ENCODE data around the gene JTB.

Gene JTB

GRCh38 chr1:153953859-153954365, 23.6 kb downstream of the JTB start:
- no peak for DNase-seq (ENCODE audit: low read depth)

- no peak for DNase-seq (ENCODE audit: low read depth)
Measured at GRCh38 chr1:153951801-153952200, 25.7 kb downstream of the JTB start.

GRCh38 chr1:153951183-153951582, 26.3 kb downstream of the JTB start:
- no peak for DNase-seq (ENCODE audit: low read depth)

GRCh38 chr1:153946622-153947241, 30.7 kb downstream of the JTB start, which contains the start of gene DENND4B:
TSS of gene DENND4B (minus strand) at chr1:153946718. CDS start at chr1:153944374, 2,344 bp downstream.
- DNase-seq (ENCODE audit: low read depth), result peak; percentile 60

GRCh38 chr1:153945795-153946621, 31.5 kb downstream of the JTB start:
- peak; percentile 57 for DNase-seq (ENCODE audit: low read depth)

- DNase-seq (ENCODE audit: low read depth), result peak; percentile 62
Measured at GRCh38 chr1:153945131-153945794, 32.2 kb downstream of the JTB start.

- no peak for DNase-seq (ENCODE audit: low read depth)
Measured at GRCh38 chr1:153944827-153945117, 32.7 kb downstream of the JTB start.

- no peak for DNase-seq (ENCODE audit: low read depth)
Measured at GRCh38 chr1:153944005-153944826, 33.3 kb downstream of the JTB start.

- DNase-seq (ENCODE audit: low read depth), result no peak
Measured at GRCh38 chr1:153942766-153943549, 34.5 kb downstream of the JTB start.

GRCh38 chr1:153941826-153942725, 35.4 kb downstream of the JTB start:
- DNase-seq (ENCODE audit: low read depth), result no peak

GRCh38 chr1:153940756-153941155, 36.7 kb downstream of the JTB start:
- DNase-seq (ENCODE audit: low read depth), result no peak

- no peak for DNase-seq (ENCODE audit: low read depth)
Measured at GRCh38 chr1:153939476-153939875, 38.0 kb downstream of the JTB start.

GRCh38 chr1:153938996-153939395, 38.5 kb downstream of the JTB start:
- DNase-seq (ENCODE audit: low read depth), result no peak

GRCh38 chr1:153937331-153937730, 40.1 kb downstream of the JTB start:
- no peak for DNase-seq (ENCODE audit: low read depth)

GRCh38 chr1:153936011-153936802, 41.3 kb downstream of the JTB start:
- DNase-seq (ENCODE audit: low read depth), result no peak

GRCh38 chr1:153934746-153935145, 42.7 kb downstream of the JTB start:
- DNase-seq (ENCODE audit: low read depth), result no peak

- DNase-seq (ENCODE audit: low read depth), result no peak
Measured at GRCh38 chr1:153933955-153934354, 43.5 kb downstream of the JTB start.

GRCh38 chr1:153933430-153933829, 44.0 kb downstream of the JTB start:
- DNase-seq (ENCODE audit: low read depth), result no peak

Data from stimulated activated CD8-positive, alpha-beta memory T cell treated with anti-CD3 and anti-CD28 coated beads, Interleukin-12 subunit alpha, Interleukin-12 subunit beta, amount 100 ng/mL, for 1 hour (primary cell).